H9 (cell line): ENCODE measurements around the gene PLS3. TPM values are rescaled to one million over a fixed set of nuclear protein-coding genes. Genes with fewer than 3 reads are reported as not detected.

Experiments
- DNase-seq: peaks from one replicate; pipeline ENCODE4 v3.0.0-alpha.2; 2017
- H2AFZ ChIP-seq: one replicate; pipeline ENCODE4 v1.6.1; 2013; ENCODE audit warnings: mild to moderate bottlenecking, low read length, control low read depth, moderate library complexity
- H2AK5ac ChIP-seq: 2 replicates; pipeline ENCODE4 v1.6.1; 2013; ENCODE audit warnings: low read length, control low read depth, mixed read lengths; ENCODE audit not compliant: insufficient read length
- H2BK120ac ChIP-seq: one replicate; pipeline ENCODE4 v1.6.1; 2013; ENCODE audit warnings: low read depth, mild to moderate bottlenecking, low read length, control low read depth, inconsistent platforms; ENCODE audit not compliant: poor library complexity, severe bottlenecking
- H2BK12ac ChIP-seq: 2 replicates; pipeline ENCODE4 v1.6.1; 2013; ENCODE audit warnings: low read length, control low read depth, mixed read lengths, low read depth; ENCODE audit not compliant: insufficient read length
- H2BK15ac ChIP-seq: 2 replicates; pipeline ENCODE4 v1.6.1; 2013; ENCODE audit warnings: low read depth, low read length, control low read depth
- H2BK20ac ChIP-seq: one replicate; pipeline ENCODE4 v1.6.1; 2013; ENCODE audit warnings: low read depth, mild to moderate bottlenecking, low read length, control low read depth, inconsistent platforms; ENCODE audit not compliant: poor library complexity, severe bottlenecking
- H2BK5ac ChIP-seq: 2 replicates; pipeline ENCODE4 v1.6.1; 2013; ENCODE audit warnings: low read length, control low read depth, mixed read lengths; ENCODE audit not compliant: insufficient read length
- H3K14ac ChIP-seq: 2 replicates; pipeline ENCODE4 v1.6.1; 2013; ENCODE audit warnings: low read length, control low read depth; ENCODE audit not compliant: insufficient read depth
- H3K18ac ChIP-seq: 2 replicates; pipeline ENCODE4 v1.6.1; 2013; ENCODE audit warnings: low read depth, mild to moderate bottlenecking, mixed read lengths, low read length, control low read depth; ENCODE audit not compliant: insufficient read length
- H3K23ac ChIP-seq: 2 replicates; pipeline ENCODE4 v1.6.1; 2013; ENCODE audit warnings: low read length, control low read depth, mixed read lengths, low read depth; ENCODE audit not compliant: insufficient read length
- H3K23me2 ChIP-seq: 2 replicates; pipeline ENCODE4 v1.6.1; 2013; ENCODE audit warnings: low read depth, mild to moderate bottlenecking, mixed read lengths, low read length, control low read depth; ENCODE audit not compliant: insufficient read length, poor library complexity, severe bottlenecking
- H3K27ac ChIP-seq: 2 replicates; pipeline ENCODE4 v1.5.1; 2013; ENCODE audit warnings: low read length, control low read depth, mixed read lengths, low read depth; ENCODE audit not compliant: insufficient read length
- H3K27me3 ChIP-seq: 2 replicates; pipeline ENCODE4 v1.6.1; 2013; ENCODE audit warnings: low read length, control low read depth, inconsistent platforms; ENCODE audit not compliant: insufficient read depth
- H3K4ac ChIP-seq: 2 replicates; pipeline ENCODE4 v1.6.1; 2013; ENCODE audit warnings: low read depth, mild to moderate bottlenecking, control low read depth, inconsistent platforms, low read length, moderate library complexity
- H3K4me1 ChIP-seq: 2 replicates; pipeline ENCODE4 v1.6.1; 2013; ENCODE audit warnings: low read length, control low read depth, inconsistent platforms; ENCODE audit not compliant: insufficient read depth
- H3K4me2 ChIP-seq: 2 replicates; pipeline ENCODE4 v1.6.1; 2013; ENCODE audit warnings: low read length, control low read depth, mixed read lengths; ENCODE audit not compliant: insufficient read length, insufficient read depth
- H3K56ac ChIP-seq: 2 replicates; pipeline ENCODE4 v1.6.1; 2013; ENCODE audit warnings: low read depth, mild to moderate bottlenecking, mixed read lengths, low read length, control low read depth; ENCODE audit not compliant: insufficient read length
- H3K79me1 ChIP-seq: 2 replicates; pipeline ENCODE4 v1.6.1; 2013; ENCODE audit warnings: low read depth, mild to moderate bottlenecking, moderate library complexity, low read length, control low read depth, inconsistent platforms; ENCODE audit not compliant: insufficient read depth, poor library complexity, severe bottlenecking
- H3K79me2 ChIP-seq: 2 replicates; pipeline ENCODE4 v1.6.1; 2013; ENCODE audit warnings: low read length, control low read depth, inconsistent platforms; ENCODE audit not compliant: insufficient read depth
- H3K9ac ChIP-seq: 2 replicates; pipeline ENCODE4 v1.6.1; 2013; ENCODE audit warnings: low read length, control low read depth, mixed read lengths; ENCODE audit not compliant: insufficient read length; ENCODE audit errors: extremely low read depth
- H3K9me3 ChIP-seq: one replicate; pipeline ENCODE4 v1.6.1; 2013; ENCODE audit warnings: low read depth, low read length, inconsistent platforms; ENCODE audit not compliant: control insufficient read depth
- H3T11ph ChIP-seq: one replicate; pipeline ENCODE4 v1.6.1; 2013; ENCODE audit warnings: mild to moderate bottlenecking, low read length, control low read depth, inconsistent platforms
- H4K20me1 ChIP-seq: one replicate; pipeline ENCODE4 v1.6.1; 2013; ENCODE audit not compliant: control insufficient read depth, insufficient read length, insufficient read depth
- H4K5ac ChIP-seq: 2 replicates; pipeline ENCODE4 v1.6.1; 2013; ENCODE audit warnings: low read depth, mild to moderate bottlenecking, mixed read lengths, low read length, control low read depth; ENCODE audit not compliant: insufficient read length
- H4K8ac ChIP-seq: replicated peaks from 2 replicates; pipeline ENCODE4 v1.6.1; 2013; ENCODE audit warnings: low read length, control low read depth, mixed read lengths, low read depth; ENCODE audit not compliant: insufficient read length
- H4K91ac ChIP-seq: 2 replicates; pipeline ENCODE4 v1.6.1; 2013; ENCODE audit warnings: low read depth, mild to moderate bottlenecking, moderate library complexity, mixed read lengths, low read length, control low read depth; ENCODE audit not compliant: insufficient read length
- H3K27ac Mint-ChIP-seq, 3 experiments: 2 replicates in 2 of 3; 3 replicates in 1 of 3; pipeline ENCODE4 v1.8.0; 2020 to 2021; ENCODE audit warnings: mixed read lengths in 3 of 3, mild to moderate bottlenecking in 1 of 3, moderate library complexity in 1 of 3
- H3K27me3 Mint-ChIP-seq: 2 replicates; pipeline ENCODE4 v1.8.0; 2021; ENCODE audit warnings: low read depth, mild to moderate bottlenecking, moderate library complexity, mixed read lengths
- H3K36me3 Mint-ChIP-seq, 3 experiments: 2 replicates in 2 of 3; 3 replicates in 1 of 3; pipeline ENCODE4 v1.8.0; 2020 to 2021; ENCODE audit warnings: low read depth in 3 of 3, mixed read lengths in 3 of 3; ENCODE audit not compliant: insufficient read depth in 1 of 3
- H3K4me1 Mint-ChIP-seq, 2 experiments: 2 replicates each; pipeline ENCODE4 v1.8.0; 2020; ENCODE audit warnings: mixed read lengths in 2 of 2
- H3K4me3 Mint-ChIP-seq, 2 experiments: 2 replicates in 1 of 2; 3 replicates in 1 of 2; pipeline ENCODE4 v1.8.0; 2020 to 2021; ENCODE audit warnings: mild to moderate bottlenecking in 2 of 2, mixed read lengths in 2 of 2, moderate library complexity in 1 of 2
- H3K9me3 Mint-ChIP-seq, 2 experiments: 2 replicates in 1 of 2; 3 replicates in 1 of 2; pipeline ENCODE4 v1.8.0; 2020; ENCODE audit warnings: mild to moderate bottlenecking in 2 of 2, mixed read lengths in 2 of 2, moderate library complexity in 1 of 2
- WGBS: extraction: QIAGEN DNeasy Blood & Tissue Kit; methylation state at CpG from one replicate; pipeline ENCODE4 v1.1.7; 2013; ENCODE audit warnings: missing lambda C conversion rate, low lambda C conversion rate, mixed read lengths; ENCODE audit not compliant: insufficient read length; ENCODE audit errors: extremely low coverage; 5-methylcytosine and 5-hydroxymethylcytosine counted together
- total RNA-seq: library from RNA; stranded (reverse); gene quantifications from 2 replicates; pipeline ENCODE4 v1.2.1, GENCODE V29; 2021
- TF ChIP-seq, protein P1 (sequence below): fragments of 200-600 bp; sonication (generic); conservative IDR thresholded peaks from 3 replicates; pipeline ENCODE4 v1.8.0; 2021; ENCODE audit warnings: antibody characterized with exemption, mild to moderate bottlenecking

The PLS3 gene
- total RNA-seq, 1 experiment from 2014 or later: 315 TPM

DNA sequence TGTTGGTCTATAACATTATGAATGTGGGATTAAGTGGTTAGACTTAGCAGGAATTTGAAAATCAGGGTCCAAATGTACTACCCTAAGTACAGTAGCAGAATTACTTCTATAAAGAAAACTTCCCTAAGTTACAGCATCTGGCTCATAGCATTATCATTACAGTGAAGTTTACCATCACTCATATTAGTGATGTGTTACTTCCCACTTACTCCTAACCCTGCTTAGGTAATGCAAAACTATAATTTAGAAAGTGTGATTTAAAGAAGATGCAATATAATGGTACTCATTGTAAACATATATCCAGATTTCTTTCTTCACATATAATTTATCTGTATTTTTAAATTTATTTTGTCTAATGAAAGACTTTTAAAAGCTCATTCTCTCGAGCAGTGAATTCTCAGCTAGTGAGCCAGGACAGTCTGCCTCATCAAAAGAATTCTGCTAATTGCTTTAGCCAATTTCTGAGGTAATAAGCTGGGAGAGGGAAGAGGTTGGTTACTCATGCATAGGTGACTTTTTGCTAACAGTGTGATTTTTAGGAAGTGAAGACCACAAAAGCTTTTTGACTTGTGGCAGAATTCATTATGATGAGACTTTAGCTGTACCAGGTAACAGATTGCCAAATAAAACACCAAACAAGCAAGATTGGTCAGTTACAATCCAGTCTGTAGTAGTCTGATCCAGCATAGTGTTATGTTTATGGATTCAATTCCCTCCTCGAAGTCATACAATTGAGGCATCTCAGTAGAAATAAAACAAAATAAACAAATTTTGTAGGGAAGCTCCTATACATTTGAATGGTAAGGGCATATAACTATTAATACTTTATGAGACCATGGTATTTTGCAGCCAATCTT is 21.0 kb downstream of the PLS3 start:
- Mint-ChIP-seq H3K27ac (peak overlapping the region; percentile 92 to 97 (median 97)), H3K9me3 (no peaks in the 10 kb centered on the region; a peak in 1 of 5 replicates), H3K27me3 (no peaks in the 10 kb centered on the region), H3K4me1 (peaks cover 48 to 52% of the 10 kb centered on the region in 2 experiments), H3K36me3 (peaks cover 5 to 31% (median 30%) of the 10 kb centered on the region in 3 experiments; a peak in 6 of 7 replicates), H3K4me3 (0 out of 5 replicates have a peak overlapping the region, but pooled peaks of 1 of the 2 experiments have one; percentile 33)
- Histone ChIP-seq H3K79me1 (no peaks in the 10 kb centered on the region), H3K23ac (no peak overlapping the region), H4K91ac (no peak overlapping the region), H3K56ac (no peak overlapping the region), H2BK15ac (no peak overlapping the region), H4K5ac (no peak overlapping the region), H3K4ac (no peak overlapping the region), H4K8ac (no peak overlapping the region), H3K14ac (no peak overlapping the region), H3K23me2 (no peaks in the 10 kb centered on the region), H2AK5ac (no peak overlapping the region), H3K4me1 (peaks cover 4% of the 10 kb centered on the region; the same call in 1 of the 2 replicates), H2AFZ (no peak overlapping the region), H3K4me2 (no peak overlapping the region), H4K20me1 (no peaks in the 10 kb centered on the region), H2BK5ac (no peak overlapping the region), H3K79me2 (peaks cover 13% of the 10 kb centered on the region; the same call in 1 of the 2 replicates), H3K9me3 (no peaks in the 10 kb centered on the region), H3K18ac (no peak overlapping the region), H3T11ph (no peak overlapping the region), H3K9ac (no peak overlapping the region), H2BK12ac (no peak overlapping the region), H2BK120ac (no peak overlapping the region), H3K27me3 (no peaks in the 10 kb centered on the region), H3K27ac (peak overlapping the region; percentile 23), H2BK20ac (no peak overlapping the region)
- DNase-seq: no peak
- TF ChIP-seq, protein P1, sequence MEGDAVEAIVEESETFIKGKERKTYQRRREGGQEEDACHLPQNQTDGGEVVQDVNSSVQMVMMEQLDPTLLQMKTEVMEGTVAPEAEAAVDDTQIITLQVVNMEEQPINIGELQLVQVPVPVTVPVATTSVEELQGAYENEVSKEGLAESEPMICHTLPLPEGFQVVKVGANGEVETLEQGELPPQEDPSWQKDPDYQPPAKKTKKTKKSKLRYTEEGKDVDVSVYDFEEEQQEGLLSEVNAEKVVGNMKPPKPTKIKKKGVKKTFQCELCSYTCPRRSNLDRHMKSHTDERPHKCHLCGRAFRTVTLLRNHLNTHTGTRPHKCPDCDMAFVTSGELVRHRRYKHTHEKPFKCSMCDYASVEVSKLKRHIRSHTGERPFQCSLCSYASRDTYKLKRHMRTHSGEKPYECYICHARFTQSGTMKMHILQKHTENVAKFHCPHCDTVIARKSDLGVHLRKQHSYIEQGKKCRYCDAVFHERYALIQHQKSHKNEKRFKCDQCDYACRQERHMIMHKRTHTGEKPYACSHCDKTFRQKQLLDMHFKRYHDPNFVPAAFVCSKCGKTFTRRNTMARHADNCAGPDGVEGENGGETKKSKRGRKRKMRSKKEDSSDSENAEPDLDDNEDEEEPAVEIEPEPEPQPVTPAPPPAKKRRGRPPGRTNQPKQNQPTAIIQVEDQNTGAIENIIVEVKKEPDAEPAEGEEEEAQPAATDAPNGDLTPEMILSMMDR: no peak
- no CpG with 5 or more reads among the region's 2 CpGs for WGBS
